OCI-M2 (cell line): ENCODE data around the gene SPTBN2.
"Not testable (repeated sequence)": the region's sequence is repeated elsewhere in the genome, so short reads cannot be mapped to it uniquely, and the experiment has no call there.

Experiments
- DNase-seq: peaks from one replicate; lab custom pipeline; 2025; ENCODE audit not compliant: unreplicated experiment; lab: John Stamatoyannopoulos, UW

The SPTBN2 gene

GRCh38 chr11:66724167-66724566 lies 4.8 kb downstream of the SPTBN2 start:
- DNase-seq: not testable (repeated sequence)

- no peak for DNase-seq
Measured at GRCh38 chr11:66723693-66724092, 5.3 kb downstream of the SPTBN2 start.

- DNase-seq: no peak
Measured at GRCh38 chr11:66722745-66723651, 6.0 kb downstream of the SPTBN2 start.

- DNase-seq: no peak
Measured at GRCh38 chr11:66721939-66722338, 7.1 kb downstream of the SPTBN2 start.

- no peak for DNase-seq
Measured at GRCh38 chr11:66720899-66721470, 8.0 kb downstream of the SPTBN2 start.

- DNase-seq: no peak
Measured at GRCh38 chr11:66720223-66720898, 8.7 kb downstream of the SPTBN2 start.

- no peak for DNase-seq
Measured at GRCh38 chr11:66719111-66719872, 9.7 kb downstream of the SPTBN2 start.

- DNase-seq: no peak
Measured at GRCh38 chr11:66718320-66718971, 10.6 kb downstream of the SPTBN2 start.

- DNase-seq: no peak
Measured at GRCh38 chr11:66717925-66718319, 11.1 kb downstream of the SPTBN2 start.

- DNase-seq: no peak
Measured at GRCh38 chr11:66716996-66717395, 12.0 kb downstream of the SPTBN2 start.

GRCh38 chr11:66715346-66716085 lies 13.5 kb downstream of the SPTBN2 start:
- DNase-seq: no peak

GRCh38 chr11:66713746-66714480 lies 15.1 kb downstream of the SPTBN2 start:
- DNase-seq: no peak

- no peak for DNase-seq
Measured at GRCh38 chr11:66710384-66710930, 18.6 kb downstream of the SPTBN2 start.

GRCh38 chr11:66708701-66709100 lies 20.3 kb downstream of the SPTBN2 start:
- no peak for DNase-seq

- DNase-seq: no peak
Measured at GRCh38 chr11:66708094-66708493, 20.9 kb downstream of the SPTBN2 start.

GRCh38 chr11:66707486-66707885 lies 21.5 kb downstream of the SPTBN2 start:
- no peak for DNase-seq

- no peak for DNase-seq
Measured at GRCh38 chr11:66706989-66707388, 22.0 kb downstream of the SPTBN2 start.

GRCh38 chr11:66705587-66706335 lies 23.3 kb downstream of the SPTBN2 start:
- no peak for DNase-seq
